Dermis microvascular lymphatic vessel endothelial cell (primary cell): ENCODE results near the gene ANO6. TPM values are rescaled to one million over a fixed set of nuclear protein-coding genes. Genes with fewer than 3 reads are reported as not detected.
A peak's percentile ranks its signal among the peaks of the same experiment; 100 is the strongest.
"Not testable (repeated sequence)": the region's sequence is repeated elsewhere in the genome, so short reads cannot be mapped to it uniquely, and the experiment has no call there.

Experiments used
- DNase-seq, 2 donors: peaks; one replicate each; pipeline versions ENCODE4 v3.0.0 to v3.0.0-alpha.2; 2010; ENCODE audit warnings: low read depth in 2 of 2
- total RNA-seq: library from RNA; depleted of rRNA; stranded (reverse); fragments of >200 nt; gene quantifications from 2 replicates; pipeline ENCODE4 v1.2.1, GENCODE V29; 2014

The ANO6 gene
- total RNA-seq, 1 donor from 2014 or later: 73.7 TPM

- no peak for DNase-seq
Measured at GRCh38 chr12:45309836-45310626, 94.1 kb downstream of the ANO6 start.

GRCh38 chr12:45310627-45310968 lies 94.7 kb downstream of the ANO6 start:
- DNase-seq: no peak

- DNase-seq: no peak
Measured at GRCh38 chr12:45312012-45312411, 96.1 kb downstream of the ANO6 start.

GRCh38 chr12:45314770-45315169 lies 98.9 kb downstream of the ANO6 start:
- DNase-seq: no peak

GRCh38 chr12:45315462-45315861 lies 99.6 kb downstream of the ANO6 start:
- DNase-seq: peak in 1 of 2 donors; percentile 12

- not testable (repeated sequence) for DNase-seq
Measured at GRCh38 chr12:45317261-45317660, 101.4 kb downstream of the ANO6 start.

GRCh38 chr12:45322810-45323209 lies 106.9 kb downstream of the ANO6 start:
- DNase-seq: no peak

- no peak for DNase-seq
Measured at GRCh38 chr12:45324391-45324790, 108.5 kb downstream of the ANO6 start.

GRCh38 chr12:45326358-45326975 lies 110.6 kb downstream of the ANO6 start:
- no peak for DNase-seq

GRCh38 chr12:45327823-45328383 lies 112.0 kb downstream of the ANO6 start:
- DNase-seq: peak in 1 of 2 donors; percentile 26

GRCh38 chr12:45329238-45329637 lies 113.3 kb downstream of the ANO6 start:
- no peak for DNase-seq

- DNase-seq: no peak
Measured at GRCh38 chr12:45329702-45330101, 113.8 kb downstream of the ANO6 start.

- no peak for DNase-seq
Measured at GRCh38 chr12:45331552-45331951, 115.7 kb downstream of the ANO6 start.

GRCh38 chr12:45334396-45334795 lies 118.5 kb downstream of the ANO6 start:
- no peak for DNase-seq

GRCh38 chr12:45336331-45336730 lies 120.4 kb downstream of the ANO6 start:
- peak in 1 of 2 donors; percentile 43 for DNase-seq

- DNase-seq: peak in 1 of 2 donors; percentile 17
Measured at GRCh38 chr12:45336762-45337596, 121.1 kb downstream of the ANO6 start.

GRCh38 chr12:45337835-45338234 lies 121.9 kb downstream of the ANO6 start:
- DNase-seq: no peak

- DNase-seq: peak in 1 of 2 donors; percentile 4
Measured at GRCh38 chr12:45338272-45338671, 122.4 kb downstream of the ANO6 start.

- DNase-seq: no peak
Measured at GRCh38 chr12:45339035-45339434, 123.1 kb downstream of the ANO6 start.

- no peak for DNase-seq
Measured at GRCh38 chr12:45342171-45342570, 126.3 kb downstream of the ANO6 start.

- DNase-seq: no peak
Measured at GRCh38 chr12:45342848-45343247, 127.0 kb downstream of the ANO6 start.
